H9 (cell line): Measurements from ENCODE around the gene TENM4. TPM values are rescaled to one million over a fixed set of nuclear protein-coding genes. Genes with fewer than 3 reads are reported as not detected.

Experiments used
- DNase-seq: peaks from one replicate; pipeline ENCODE4 v3.0.0-alpha.2; 2017
- H2AFZ ChIP-seq: one replicate; pipeline ENCODE4 v1.6.1; 2013; ENCODE audit warnings: mild to moderate bottlenecking, low read length, control low read depth, moderate library complexity
- H2AK5ac ChIP-seq: 2 replicates; pipeline ENCODE4 v1.6.1; 2013; ENCODE audit warnings: low read length, control low read depth, mixed read lengths; ENCODE audit not compliant: insufficient read length
- H2BK120ac ChIP-seq: one replicate; pipeline ENCODE4 v1.6.1; 2013; ENCODE audit warnings: low read depth, mild to moderate bottlenecking, low read length, control low read depth, inconsistent platforms; ENCODE audit not compliant: poor library complexity, severe bottlenecking
- H2BK12ac ChIP-seq: 2 replicates; pipeline ENCODE4 v1.6.1; 2013; ENCODE audit warnings: low read length, control low read depth, mixed read lengths, low read depth; ENCODE audit not compliant: insufficient read length
- H2BK15ac ChIP-seq: 2 replicates; pipeline ENCODE4 v1.6.1; 2013; ENCODE audit warnings: low read depth, low read length, control low read depth
- H2BK20ac ChIP-seq: one replicate; pipeline ENCODE4 v1.6.1; 2013; ENCODE audit warnings: low read depth, mild to moderate bottlenecking, low read length, control low read depth, inconsistent platforms; ENCODE audit not compliant: poor library complexity, severe bottlenecking
- H2BK5ac ChIP-seq: 2 replicates; pipeline ENCODE4 v1.6.1; 2013; ENCODE audit warnings: low read length, control low read depth, mixed read lengths; ENCODE audit not compliant: insufficient read length
- H3K14ac ChIP-seq: 2 replicates; pipeline ENCODE4 v1.6.1; 2013; ENCODE audit warnings: low read length, control low read depth; ENCODE audit not compliant: insufficient read depth
- H3K18ac ChIP-seq: 2 replicates; pipeline ENCODE4 v1.6.1; 2013; ENCODE audit warnings: low read depth, mild to moderate bottlenecking, mixed read lengths, low read length, control low read depth; ENCODE audit not compliant: insufficient read length
- H3K23ac ChIP-seq: 2 replicates; pipeline ENCODE4 v1.6.1; 2013; ENCODE audit warnings: low read length, control low read depth, mixed read lengths, low read depth; ENCODE audit not compliant: insufficient read length
- H3K23me2 ChIP-seq: 2 replicates; pipeline ENCODE4 v1.6.1; 2013; ENCODE audit warnings: low read depth, mild to moderate bottlenecking, mixed read lengths, low read length, control low read depth; ENCODE audit not compliant: insufficient read length, poor library complexity, severe bottlenecking
- H3K27ac ChIP-seq: 2 replicates; pipeline ENCODE4 v1.5.1; 2013; ENCODE audit warnings: low read length, control low read depth, mixed read lengths, low read depth; ENCODE audit not compliant: insufficient read length
- H3K27me3 ChIP-seq: 2 replicates; pipeline ENCODE4 v1.6.1; 2013; ENCODE audit warnings: low read length, control low read depth, inconsistent platforms; ENCODE audit not compliant: insufficient read depth
- H3K4ac ChIP-seq: 2 replicates; pipeline ENCODE4 v1.6.1; 2013; ENCODE audit warnings: low read depth, mild to moderate bottlenecking, control low read depth, inconsistent platforms, low read length, moderate library complexity
- H3K4me1 ChIP-seq: 2 replicates; pipeline ENCODE4 v1.6.1; 2013; ENCODE audit warnings: low read length, control low read depth, inconsistent platforms; ENCODE audit not compliant: insufficient read depth
- H3K4me2 ChIP-seq: 2 replicates; pipeline ENCODE4 v1.6.1; 2013; ENCODE audit warnings: low read length, control low read depth, mixed read lengths; ENCODE audit not compliant: insufficient read length, insufficient read depth
- H3K56ac ChIP-seq: 2 replicates; pipeline ENCODE4 v1.6.1; 2013; ENCODE audit warnings: low read depth, mild to moderate bottlenecking, mixed read lengths, low read length, control low read depth; ENCODE audit not compliant: insufficient read length
- H3K79me1 ChIP-seq: 2 replicates; pipeline ENCODE4 v1.6.1; 2013; ENCODE audit warnings: low read depth, mild to moderate bottlenecking, moderate library complexity, low read length, control low read depth, inconsistent platforms; ENCODE audit not compliant: insufficient read depth, poor library complexity, severe bottlenecking
- H3K79me2 ChIP-seq: 2 replicates; pipeline ENCODE4 v1.6.1; 2013; ENCODE audit warnings: low read length, control low read depth, inconsistent platforms; ENCODE audit not compliant: insufficient read depth
- H3K9ac ChIP-seq: 2 replicates; pipeline ENCODE4 v1.6.1; 2013; ENCODE audit warnings: low read length, control low read depth, mixed read lengths; ENCODE audit not compliant: insufficient read length; ENCODE audit errors: extremely low read depth
- H3K9me3 ChIP-seq: one replicate; pipeline ENCODE4 v1.6.1; 2013; ENCODE audit warnings: low read depth, low read length, inconsistent platforms; ENCODE audit not compliant: control insufficient read depth
- H3T11ph ChIP-seq: one replicate; pipeline ENCODE4 v1.6.1; 2013; ENCODE audit warnings: mild to moderate bottlenecking, low read length, control low read depth, inconsistent platforms
- H4K20me1 ChIP-seq: one replicate; pipeline ENCODE4 v1.6.1; 2013; ENCODE audit not compliant: control insufficient read depth, insufficient read length, insufficient read depth
- H4K5ac ChIP-seq: 2 replicates; pipeline ENCODE4 v1.6.1; 2013; ENCODE audit warnings: low read depth, mild to moderate bottlenecking, mixed read lengths, low read length, control low read depth; ENCODE audit not compliant: insufficient read length
- H4K8ac ChIP-seq: replicated peaks from 2 replicates; pipeline ENCODE4 v1.6.1; 2013; ENCODE audit warnings: low read length, control low read depth, mixed read lengths, low read depth; ENCODE audit not compliant: insufficient read length
- H4K91ac ChIP-seq: 2 replicates; pipeline ENCODE4 v1.6.1; 2013; ENCODE audit warnings: low read depth, mild to moderate bottlenecking, moderate library complexity, mixed read lengths, low read length, control low read depth; ENCODE audit not compliant: insufficient read length
- H3K27ac Mint-ChIP-seq, 3 experiments: 2 replicates in 2 of 3; 3 replicates in 1 of 3; pipeline ENCODE4 v1.8.0; 2020 to 2021; ENCODE audit warnings: mixed read lengths in 3 of 3, mild to moderate bottlenecking in 1 of 3, moderate library complexity in 1 of 3
- H3K27me3 Mint-ChIP-seq: 2 replicates; pipeline ENCODE4 v1.8.0; 2021; ENCODE audit warnings: low read depth, mild to moderate bottlenecking, moderate library complexity, mixed read lengths
- H3K36me3 Mint-ChIP-seq, 3 experiments: 2 replicates in 2 of 3; 3 replicates in 1 of 3; pipeline ENCODE4 v1.8.0; 2020 to 2021; ENCODE audit warnings: low read depth in 3 of 3, mixed read lengths in 3 of 3; ENCODE audit not compliant: insufficient read depth in 1 of 3
- H3K4me1 Mint-ChIP-seq, 2 experiments: 2 replicates each; pipeline ENCODE4 v1.8.0; 2020; ENCODE audit warnings: mixed read lengths in 2 of 2
- H3K4me3 Mint-ChIP-seq, 2 experiments: 2 replicates in 1 of 2; 3 replicates in 1 of 2; pipeline ENCODE4 v1.8.0; 2020 to 2021; ENCODE audit warnings: mild to moderate bottlenecking in 2 of 2, mixed read lengths in 2 of 2, moderate library complexity in 1 of 2
- H3K9me3 Mint-ChIP-seq, 2 experiments: 2 replicates in 1 of 2; 3 replicates in 1 of 2; pipeline ENCODE4 v1.8.0; 2020; ENCODE audit warnings: mild to moderate bottlenecking in 2 of 2, mixed read lengths in 2 of 2, moderate library complexity in 1 of 2
- WGBS: extraction: QIAGEN DNeasy Blood & Tissue Kit; methylation state at CpG from one replicate; pipeline ENCODE4 v1.1.7; 2013; ENCODE audit warnings: missing lambda C conversion rate, low lambda C conversion rate, mixed read lengths; ENCODE audit not compliant: insufficient read length; ENCODE audit errors: extremely low coverage; 5-methylcytosine and 5-hydroxymethylcytosine counted together
- total RNA-seq: library from RNA; stranded (reverse); gene quantifications from 2 replicates; pipeline ENCODE4 v1.2.1, GENCODE V29; 2021
- TF ChIP-seq, protein P1 (sequence below): fragments of 200-600 bp; sonication (generic); conservative IDR thresholded peaks from 3 replicates; pipeline ENCODE4 v1.8.0; 2021; ENCODE audit warnings: antibody characterized with exemption, mild to moderate bottlenecking

Gene TENM4
- total RNA-seq, 1 experiment from 2014 or later = 4.6 TPM

DNA sequence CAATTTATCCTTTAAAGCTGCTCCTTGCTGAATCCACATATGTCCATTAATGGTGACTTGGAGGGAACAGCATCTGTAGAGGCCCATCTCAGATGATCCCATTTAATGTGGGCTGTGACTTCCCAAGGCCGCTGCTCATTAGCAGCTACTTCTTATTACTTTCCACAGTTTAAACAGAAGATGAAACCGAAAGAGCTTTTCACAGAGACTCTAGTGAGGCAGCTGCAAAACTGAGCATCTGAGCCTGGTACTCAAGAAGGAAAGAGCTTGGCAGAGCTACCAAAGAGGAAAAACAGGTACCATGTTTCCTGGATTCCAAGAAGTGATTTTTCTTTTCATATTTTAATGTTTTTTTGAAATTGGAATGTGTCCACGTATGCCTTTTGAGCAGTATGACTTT, 755.7 kb downstream of the TENM4 start:
- H2BK120ac ChIP-seq = no peak overlapping the region
- no peak overlapping the region for H3K14ac ChIP-seq
- H3K27ac ChIP-seq = no peak overlapping the region
- no peak overlapping the region for H3K23ac ChIP-seq
- no peak overlapping the region for H3K56ac ChIP-seq
- peaks cover 3% of the 10 kb centered on the region; the same call in 1 of the 2 replicates for H3K4me1 ChIP-seq
- H2BK20ac ChIP-seq = no peak overlapping the region
- no peak overlapping the region for H2AFZ ChIP-seq
- H4K20me1 ChIP-seq = no peaks in the 10 kb centered on the region
- H2BK12ac ChIP-seq = no peak overlapping the region
- peaks cover 26 to 37% of the 10 kb centered on the region in 2 experiments for H3K4me1 Mint-ChIP-seq
- H2AK5ac ChIP-seq = no peak overlapping the region
- no peak overlapping the region for H3K18ac ChIP-seq
- H3K4me3 Mint-ChIP-seq = no peak overlapping the region
- no peak overlapping the region for H3T11ph ChIP-seq
- H2BK5ac ChIP-seq = no peak overlapping the region
- no peak overlapping the region for H3K4me2 ChIP-seq
- H3K27me3 Mint-ChIP-seq = peaks cover 14% of the 10 kb centered on the region
- no peaks in the 10 kb centered on the region for H3K9me3 ChIP-seq
- H4K8ac ChIP-seq = no peak overlapping the region
- H3K4ac ChIP-seq = no peak overlapping the region
- H4K5ac ChIP-seq = no peak overlapping the region
- DNase-seq = no peak
- H3K27me3 ChIP-seq = 0 out of 2 replicates have a peak, but pooled peaks cover 3% of the 10 kb centered on the region
- no peak overlapping the region for H3K9ac ChIP-seq
- H3K79me2 ChIP-seq = no peaks in the 10 kb centered on the region
- no peak overlapping the region for H2BK15ac ChIP-seq
- H3K9me3 Mint-ChIP-seq = peaks cover 0 to 3% of the 10 kb centered on the region in 2 experiments; a peak in 2 of 5 replicates
- WGBS = no CpG with 5 or more reads among the region's 3 CpGs
- no peaks in the 10 kb centered on the region for H3K23me2 ChIP-seq
- TF ChIP-seq, protein P1, sequence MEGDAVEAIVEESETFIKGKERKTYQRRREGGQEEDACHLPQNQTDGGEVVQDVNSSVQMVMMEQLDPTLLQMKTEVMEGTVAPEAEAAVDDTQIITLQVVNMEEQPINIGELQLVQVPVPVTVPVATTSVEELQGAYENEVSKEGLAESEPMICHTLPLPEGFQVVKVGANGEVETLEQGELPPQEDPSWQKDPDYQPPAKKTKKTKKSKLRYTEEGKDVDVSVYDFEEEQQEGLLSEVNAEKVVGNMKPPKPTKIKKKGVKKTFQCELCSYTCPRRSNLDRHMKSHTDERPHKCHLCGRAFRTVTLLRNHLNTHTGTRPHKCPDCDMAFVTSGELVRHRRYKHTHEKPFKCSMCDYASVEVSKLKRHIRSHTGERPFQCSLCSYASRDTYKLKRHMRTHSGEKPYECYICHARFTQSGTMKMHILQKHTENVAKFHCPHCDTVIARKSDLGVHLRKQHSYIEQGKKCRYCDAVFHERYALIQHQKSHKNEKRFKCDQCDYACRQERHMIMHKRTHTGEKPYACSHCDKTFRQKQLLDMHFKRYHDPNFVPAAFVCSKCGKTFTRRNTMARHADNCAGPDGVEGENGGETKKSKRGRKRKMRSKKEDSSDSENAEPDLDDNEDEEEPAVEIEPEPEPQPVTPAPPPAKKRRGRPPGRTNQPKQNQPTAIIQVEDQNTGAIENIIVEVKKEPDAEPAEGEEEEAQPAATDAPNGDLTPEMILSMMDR = no peak
- H3K36me3 Mint-ChIP-seq = peaks cover 0 to 4% (median 0%) of the 10 kb centered on the region in 3 experiments; a peak in 1 of 7 replicates
- H4K91ac ChIP-seq = no peak overlapping the region
- H3K27ac Mint-ChIP-seq = no peak overlapping the region
- H3K79me1 ChIP-seq = no peaks in the 10 kb centered on the region
